Neural crest cell (in vitro differentiated cells): ENCODE measurements around the gene ANKRD1. TPM values are rescaled to one million over a fixed set of nuclear protein-coding genes. Genes with fewer than 3 reads are reported as not detected.

Experiments used
- DNase-seq: peaks from one replicate; pipeline ENCODE4 v3.0.0; 2021; ENCODE audit warnings: low read depth, mixed read lengths, low spot score
- H3K27ac Mint-ChIP-seq: one replicate; pipeline ENCODE4 v1.8.0; 2021; ENCODE audit warnings: mild to moderate bottlenecking, mixed read lengths; ENCODE audit not compliant: unreplicated experiment
- H3K27me3 Mint-ChIP-seq: 2 replicates; pipeline ENCODE4 v1.8.0; 2021; ENCODE audit warnings: low read depth, mild to moderate bottlenecking, mixed read lengths
- H3K36me3 Mint-ChIP-seq: 2 replicates; pipeline ENCODE4 v1.8.0; 2021; ENCODE audit warnings: low read depth, mild to moderate bottlenecking, mixed read lengths
- H3K4me1 Mint-ChIP-seq: 2 replicates; pipeline ENCODE4 v1.8.0; 2021; ENCODE audit warnings: mixed read lengths
- H3K4me3 Mint-ChIP-seq: one replicate; pipeline ENCODE4 v1.8.0; 2021; ENCODE audit warnings: mild to moderate bottlenecking, mixed read lengths
- H3K9me3 Mint-ChIP-seq: 2 replicates; pipeline ENCODE4 v1.8.0; 2021; ENCODE audit warnings: mixed read lengths
- total RNA-seq: library from RNA; stranded (reverse); gene quantifications from 2 replicates; pipeline ENCODE4 v1.2.1, GENCODE V29; 2021
- TF ChIP-seq, protein P1 (sequence below): fragments of 200-600 bp; sonication (generic); conservative IDR thresholded peaks from 2 replicates; pipeline ENCODE4 v1.5.0; 2021; ENCODE audit warnings: antibody characterized with exemption, mild to moderate bottlenecking

The ANKRD1 gene
- total RNA-seq, 1 donor from 2014 or later: not detected

DNA sequence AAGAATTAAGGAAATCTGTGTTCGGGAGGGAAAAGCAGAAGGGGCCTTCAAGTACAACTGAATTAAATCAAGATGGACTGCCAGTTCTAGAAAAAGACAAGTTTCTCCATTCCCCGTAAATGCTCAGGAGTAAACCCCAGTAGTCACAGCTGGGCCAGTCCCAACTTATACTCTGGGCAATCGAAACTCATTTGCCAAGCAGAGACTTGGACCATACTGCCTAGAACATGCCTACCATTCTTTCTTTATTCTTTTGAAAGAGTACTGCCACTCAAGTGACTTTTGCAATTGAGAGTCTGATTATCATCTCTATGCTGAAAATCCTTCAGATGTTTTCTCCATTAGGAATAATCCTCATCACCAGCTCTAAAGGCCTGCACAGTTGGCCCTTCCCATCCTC lies 27.7 kb downstream of the ANKRD1 start:
- Mint-ChIP-seq H3K27me3 (no peaks in the 10 kb centered on the region), H3K36me3 (no peaks in the 10 kb centered on the region), H3K4me1 (no peaks in the 10 kb centered on the region), H3K4me3 (no peak overlapping the region), H3K9me3 (no peaks in the 10 kb centered on the region), H3K27ac (no peak overlapping the region)
- DNase-seq: no peak
- TF ChIP-seq, protein P1, sequence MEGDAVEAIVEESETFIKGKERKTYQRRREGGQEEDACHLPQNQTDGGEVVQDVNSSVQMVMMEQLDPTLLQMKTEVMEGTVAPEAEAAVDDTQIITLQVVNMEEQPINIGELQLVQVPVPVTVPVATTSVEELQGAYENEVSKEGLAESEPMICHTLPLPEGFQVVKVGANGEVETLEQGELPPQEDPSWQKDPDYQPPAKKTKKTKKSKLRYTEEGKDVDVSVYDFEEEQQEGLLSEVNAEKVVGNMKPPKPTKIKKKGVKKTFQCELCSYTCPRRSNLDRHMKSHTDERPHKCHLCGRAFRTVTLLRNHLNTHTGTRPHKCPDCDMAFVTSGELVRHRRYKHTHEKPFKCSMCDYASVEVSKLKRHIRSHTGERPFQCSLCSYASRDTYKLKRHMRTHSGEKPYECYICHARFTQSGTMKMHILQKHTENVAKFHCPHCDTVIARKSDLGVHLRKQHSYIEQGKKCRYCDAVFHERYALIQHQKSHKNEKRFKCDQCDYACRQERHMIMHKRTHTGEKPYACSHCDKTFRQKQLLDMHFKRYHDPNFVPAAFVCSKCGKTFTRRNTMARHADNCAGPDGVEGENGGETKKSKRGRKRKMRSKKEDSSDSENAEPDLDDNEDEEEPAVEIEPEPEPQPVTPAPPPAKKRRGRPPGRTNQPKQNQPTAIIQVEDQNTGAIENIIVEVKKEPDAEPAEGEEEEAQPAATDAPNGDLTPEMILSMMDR: no peak

DNA sequence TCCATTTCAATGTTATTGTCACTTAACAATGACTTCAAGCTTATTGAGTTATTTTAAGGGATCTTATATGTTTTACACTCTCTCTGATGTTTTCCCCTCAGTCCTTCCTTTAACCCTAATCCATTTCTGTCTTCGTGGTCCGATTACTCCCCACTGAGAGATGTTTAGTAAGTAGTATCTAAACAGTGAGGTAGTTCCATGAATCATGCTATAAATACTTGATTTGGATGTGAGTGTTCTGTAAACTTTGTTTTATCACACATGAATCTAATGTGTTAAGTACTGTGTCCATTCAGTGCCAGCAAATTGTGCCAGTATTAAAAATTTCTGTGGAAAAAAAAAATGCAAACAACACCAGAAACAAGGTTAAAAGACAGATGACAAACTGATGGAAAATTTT lies 30.5 kb downstream of the ANKRD1 start:
- Mint-ChIP-seq H3K9me3 (no peaks in the 10 kb centered on the region), H3K4me1 (no peaks in the 10 kb centered on the region), H3K4me3 (no peak overlapping the region), H3K36me3 (peaks cover 3% of the 10 kb centered on the region), H3K27ac (no peak overlapping the region), H3K27me3 (no peaks in the 10 kb centered on the region)
- no peak for DNase-seq
- TF ChIP-seq, protein P1: no peak

DNA sequence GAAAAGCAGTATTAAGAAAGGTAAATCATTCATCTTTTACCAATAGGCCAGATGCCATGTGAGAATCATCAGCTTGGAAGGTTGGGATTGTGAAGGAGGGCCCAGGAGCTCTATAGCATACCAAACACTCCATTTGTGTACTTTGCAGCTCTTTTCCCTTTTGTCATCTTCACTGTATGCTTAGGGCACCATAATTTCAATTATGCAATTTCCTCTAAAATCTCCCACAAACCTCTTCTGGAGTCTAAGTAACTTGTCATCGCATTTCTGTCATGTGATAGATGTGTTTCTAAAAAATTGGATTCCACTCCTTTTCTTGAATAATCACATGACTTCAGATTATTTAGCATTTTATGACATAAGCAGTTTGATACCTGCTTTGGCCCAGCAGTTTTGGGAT lies 31.3 kb downstream of the ANKRD1 start:
- H3K4me3 Mint-ChIP-seq: no peak overlapping the region
- no peaks in the 10 kb centered on the region for H3K4me1 Mint-ChIP-seq
- H3K27me3 Mint-ChIP-seq: no peaks in the 10 kb centered on the region
- H3K9me3 Mint-ChIP-seq: no peaks in the 10 kb centered on the region
- H3K36me3 Mint-ChIP-seq: peaks cover 3% of the 10 kb centered on the region
- DNase-seq: no peak
- no peak overlapping the region for H3K27ac Mint-ChIP-seq
- TF ChIP-seq, protein P1: no peak

DNA sequence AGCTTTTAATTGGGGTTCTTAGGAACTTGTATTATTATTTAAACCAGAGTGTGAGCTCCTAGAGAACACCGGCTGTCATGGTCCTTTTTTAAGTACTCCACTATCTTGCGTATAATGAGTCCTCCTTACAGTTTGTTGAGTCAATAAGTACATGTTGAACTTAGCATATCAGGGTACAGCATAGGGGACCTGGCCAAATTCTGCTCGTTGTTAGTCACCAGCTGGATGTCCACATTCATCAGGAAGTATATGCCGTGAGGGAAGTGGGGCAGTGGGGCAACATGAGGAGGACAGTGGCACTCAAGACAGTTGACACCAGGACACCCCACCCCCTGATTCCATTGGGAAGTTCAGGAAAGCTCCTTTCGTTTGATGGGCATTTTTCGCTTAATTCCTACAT lies 32.5 kb downstream of the ANKRD1 start:
- Mint-ChIP-seq H3K36me3 (peaks cover 3% of the 10 kb centered on the region), H3K27ac (no peak overlapping the region)

DNA sequence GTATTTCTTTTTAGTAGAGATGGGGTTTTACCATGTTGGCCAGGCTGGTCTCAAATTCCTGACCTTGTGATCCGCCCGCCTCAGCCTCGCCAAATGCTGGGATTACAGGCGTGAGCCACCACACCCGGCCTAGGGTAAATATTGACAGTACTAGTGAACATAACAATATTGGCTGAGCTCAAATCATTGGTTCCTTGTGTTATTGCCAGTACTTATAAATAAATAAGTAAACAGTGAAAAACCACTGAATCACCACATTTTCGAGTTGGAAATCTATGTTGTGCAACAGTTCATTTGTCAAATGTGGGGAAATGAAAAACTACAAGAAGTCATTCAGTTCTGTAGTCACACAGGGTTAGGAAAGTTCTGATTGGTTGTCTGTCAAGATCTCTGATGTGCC lies 33.3 kb downstream of the ANKRD1 start:
- Mint-ChIP-seq H3K36me3 (peaks cover 3% of the 10 kb centered on the region), H3K4me1 (no peaks in the 10 kb centered on the region), H3K27me3 (no peaks in the 10 kb centered on the region), H3K27ac (no peak overlapping the region), H3K4me3 (no peak overlapping the region), H3K9me3 (no peaks in the 10 kb centered on the region)
- no peak for DNase-seq
- TF ChIP-seq, protein P1: no peak

More for the DNA sequence above, 32.5 kb downstream of the ANKRD1 start:
- Mint-ChIP-seq H3K4me1 (no peaks in the 10 kb centered on the region), H3K4me3 (no peak overlapping the region), H3K9me3 (no peaks in the 10 kb centered on the region), H3K27me3 (no peaks in the 10 kb centered on the region)
- TF ChIP-seq, protein P1: no peak
- DNase-seq: no peak

DNA sequence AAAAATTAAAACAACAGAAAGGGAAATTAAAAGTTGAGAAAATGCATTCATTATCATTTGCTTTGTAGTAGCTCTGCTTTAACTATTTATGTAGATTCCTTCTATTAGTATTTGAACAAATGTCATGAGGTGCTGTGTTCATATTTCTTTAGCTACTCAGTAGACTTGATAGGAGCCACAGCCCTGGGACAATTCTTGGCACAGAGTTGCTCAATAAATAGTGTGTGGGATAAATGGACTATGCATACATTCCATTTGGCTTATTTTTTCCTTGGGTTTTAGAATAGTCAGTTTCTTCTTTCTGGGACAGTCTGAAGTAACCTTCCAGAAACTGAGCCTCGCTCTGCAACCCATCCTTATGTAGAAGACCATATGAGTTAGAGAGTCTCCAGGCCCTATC lies 35.7 kb downstream of the ANKRD1 start:
- TF ChIP-seq, protein P1: no peak
- no peak for DNase-seq
- Mint-ChIP-seq H3K27me3 (no peaks in the 10 kb centered on the region), H3K27ac (no peak overlapping the region), H3K4me3 (no peak overlapping the region), H3K9me3 (no peaks in the 10 kb centered on the region), H3K36me3 (peaks cover 3% of the 10 kb centered on the region), H3K4me1 (no peaks in the 10 kb centered on the region)
